Measurements from ENCODE around the gene ZMIZ1. TPM values are rescaled to one million over a fixed set of nuclear protein-coding genes. Genes with fewer than 3 reads are reported as not detected.
"Not testable (repeated sequence)": the region's sequence is repeated elsewhere in the genome, so short reads cannot be mapped to it uniquely, and the experiment has no call there.

Gene ZMIZ1
- total RNA-seq, 1 donor from 2014 or later: 173 TPM

DNA sequence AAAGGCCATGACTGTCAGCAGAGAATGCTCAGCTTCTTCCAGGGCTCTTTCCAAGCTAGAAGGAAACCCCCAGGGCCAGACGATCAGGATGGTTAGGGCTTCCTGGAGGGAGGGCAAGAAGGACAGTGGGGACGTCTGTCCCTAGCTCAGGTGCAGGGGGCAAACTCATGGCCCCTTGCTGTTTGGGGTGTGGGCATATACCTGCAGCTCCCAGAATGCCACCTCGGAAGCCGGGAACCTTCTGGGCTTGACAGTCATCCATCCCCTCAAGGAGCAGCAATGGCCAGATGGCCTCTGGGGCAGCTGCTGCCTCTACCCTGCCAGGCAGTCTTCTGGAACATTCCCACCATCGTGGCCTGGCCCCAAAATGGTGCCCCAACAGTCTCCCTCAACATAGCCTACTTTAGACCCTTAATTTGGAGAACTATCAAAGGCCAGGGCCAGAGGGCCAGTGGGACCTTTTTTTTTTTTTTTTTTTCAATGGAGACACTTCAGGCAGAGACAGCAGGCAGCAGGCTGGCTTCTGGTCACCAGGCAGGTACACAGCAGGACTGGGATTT is 40.2 kb upstream of the ZMIZ1 start:
- no peak overlapping the region for H3K27ac Mint-ChIP-seq
- H3K4me3 Mint-ChIP-seq: no peak overlapping the region
- DNase-seq (ENCODE audit: low spot score in 2 of 2, unreplicated experiment in 2 of 2): no peak
- no peaks in the 10 kb centered on the region for H3K27me3 Mint-ChIP-seq (ENCODE audit: low read depth)
- peaks cover 40% of the 10 kb centered on the region for H3K4me1 Mint-ChIP-seq
- no peaks in the 10 kb centered on the region for H3K36me3 Mint-ChIP-seq
- TF ChIP-seq, protein P1, sequence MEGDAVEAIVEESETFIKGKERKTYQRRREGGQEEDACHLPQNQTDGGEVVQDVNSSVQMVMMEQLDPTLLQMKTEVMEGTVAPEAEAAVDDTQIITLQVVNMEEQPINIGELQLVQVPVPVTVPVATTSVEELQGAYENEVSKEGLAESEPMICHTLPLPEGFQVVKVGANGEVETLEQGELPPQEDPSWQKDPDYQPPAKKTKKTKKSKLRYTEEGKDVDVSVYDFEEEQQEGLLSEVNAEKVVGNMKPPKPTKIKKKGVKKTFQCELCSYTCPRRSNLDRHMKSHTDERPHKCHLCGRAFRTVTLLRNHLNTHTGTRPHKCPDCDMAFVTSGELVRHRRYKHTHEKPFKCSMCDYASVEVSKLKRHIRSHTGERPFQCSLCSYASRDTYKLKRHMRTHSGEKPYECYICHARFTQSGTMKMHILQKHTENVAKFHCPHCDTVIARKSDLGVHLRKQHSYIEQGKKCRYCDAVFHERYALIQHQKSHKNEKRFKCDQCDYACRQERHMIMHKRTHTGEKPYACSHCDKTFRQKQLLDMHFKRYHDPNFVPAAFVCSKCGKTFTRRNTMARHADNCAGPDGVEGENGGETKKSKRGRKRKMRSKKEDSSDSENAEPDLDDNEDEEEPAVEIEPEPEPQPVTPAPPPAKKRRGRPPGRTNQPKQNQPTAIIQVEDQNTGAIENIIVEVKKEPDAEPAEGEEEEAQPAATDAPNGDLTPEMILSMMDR (IDR thresholded peaks at IDR 0.05; ENCODE audit: unreplicated experiment): no peak
- H3K9me3 Mint-ChIP-seq: no peaks in the 10 kb centered on the region

- Mint-ChIP-seq H3K4me1 (peaks cover 37% of the 10 kb centered on the region), H3K36me3 (no peaks in the 10 kb centered on the region), H3K27ac (no peak overlapping the region), H3K9me3 (no peaks in the 10 kb centered on the region), H3K4me3 (no peak overlapping the region), H3K27me3 (ENCODE audit: low read depth) (no peaks in the 10 kb centered on the region)
- TF ChIP-seq, protein P1 (IDR thresholded peaks at IDR 0.05; ENCODE audit: unreplicated experiment): no peak
- DNase-seq (ENCODE audit: low spot score in 2 of 2, unreplicated experiment in 2 of 2): no peak
Observed at GRCh38 chr10:79029478-79030390, 39.0 kb upstream of the ZMIZ1 start.

DNA sequence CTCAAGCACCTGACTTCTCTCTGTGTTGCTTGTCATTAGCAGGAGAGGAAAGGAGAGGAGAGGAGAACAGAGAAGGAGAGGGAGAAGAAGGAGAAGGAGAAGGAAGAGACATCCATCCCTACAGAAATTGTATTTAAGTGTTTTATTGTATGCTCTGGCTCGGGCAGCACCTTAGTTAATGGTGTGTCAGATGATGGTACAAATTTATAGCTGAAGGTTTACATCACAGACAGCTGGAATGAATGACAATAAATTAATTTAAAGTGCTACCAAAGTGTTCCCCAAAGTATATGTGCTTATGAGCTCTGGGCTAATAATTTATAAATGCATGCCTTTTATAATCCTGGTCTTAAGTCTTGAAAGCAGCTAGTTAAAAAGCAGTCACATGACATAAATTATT is 38.1 kb upstream of the ZMIZ1 start:
- Mint-ChIP-seq H3K27me3 (ENCODE audit: low read depth) (no peaks in the 10 kb centered on the region), H3K9me3 (no peaks in the 10 kb centered on the region), H3K4me3 (no peak overlapping the region), H3K27ac (no peak overlapping the region), H3K36me3 (no peaks in the 10 kb centered on the region), H3K4me1 (peaks cover 30% of the 10 kb centered on the region)
- no peak for DNase-seq (ENCODE audit: low spot score in 2 of 2, unreplicated experiment in 2 of 2)
- TF ChIP-seq, protein P1 (IDR thresholded peaks at IDR 0.05; ENCODE audit: unreplicated experiment): no peak

GRCh38 chr10:79031723-79032122 is 37.0 kb upstream of the ZMIZ1 start:
- Mint-ChIP-seq H3K27me3 (ENCODE audit: low read depth) (no peaks in the 10 kb centered on the region), H3K4me3 (no peak overlapping the region), H3K27ac (no peak overlapping the region), H3K4me1 (peaks cover 25% of the 10 kb centered on the region), H3K36me3 (no peaks in the 10 kb centered on the region), H3K9me3 (no peaks in the 10 kb centered on the region)
- TF ChIP-seq, protein P1 (IDR thresholded peaks at IDR 0.05; ENCODE audit: unreplicated experiment): no peak
- DNase-seq (ENCODE audit: low spot score in 2 of 2, unreplicated experiment in 2 of 2): no peak

GRCh38 chr10:79034271-79034876 is 34.4 kb upstream of the ZMIZ1 start:
- H3K36me3 Mint-ChIP-seq: no peaks in the 10 kb centered on the region
- H3K27me3 Mint-ChIP-seq (ENCODE audit: low read depth): no peaks in the 10 kb centered on the region
- peaks cover 4% of the 10 kb centered on the region for H3K9me3 Mint-ChIP-seq

GRCh38 chr10:79036416-79036815 is 32.4 kb upstream of the ZMIZ1 start:
- not testable (repeated sequence) for H3K9me3 Mint-ChIP-seq; H3K4me3 Mint-ChIP-seq; H3K27ac Mint-ChIP-seq; DNase-seq (ENCODE audit: low spot score in 2 of 2, unreplicated experiment in 2 of 2); H3K36me3 Mint-ChIP-seq; H3K27me3 Mint-ChIP-seq (ENCODE audit: low read depth)
- peaks cover 19% of the 10 kb centered on the region for H3K4me1 Mint-ChIP-seq

More at GRCh38 chr10:79034271-79034876, 34.4 kb upstream of the ZMIZ1 start:
- Mint-ChIP-seq H3K27ac (no peak overlapping the region), H3K4me3 (no peak overlapping the region), H3K4me1 (peaks cover 24% of the 10 kb centered on the region)
- DNase-seq (ENCODE audit: low spot score in 2 of 2, unreplicated experiment in 2 of 2): no peak
- TF ChIP-seq, protein P1 (IDR thresholded peaks at IDR 0.05; ENCODE audit: unreplicated experiment): no peak

Data from mesothelial cell of epicardium (in vitro differentiated cells).